DMS153 (cell line): Measurements from ENCODE around the gene MSH4.
"Not testable (repeated sequence)": the region's sequence is repeated elsewhere in the genome, so short reads cannot be mapped to it uniquely, and the experiment has no call there.

Experiments used
- DNase-seq: peaks from one replicate; lab custom pipeline; 2025; lab: John Stamatoyannopoulos, UW

MSH4 gene

DNA sequence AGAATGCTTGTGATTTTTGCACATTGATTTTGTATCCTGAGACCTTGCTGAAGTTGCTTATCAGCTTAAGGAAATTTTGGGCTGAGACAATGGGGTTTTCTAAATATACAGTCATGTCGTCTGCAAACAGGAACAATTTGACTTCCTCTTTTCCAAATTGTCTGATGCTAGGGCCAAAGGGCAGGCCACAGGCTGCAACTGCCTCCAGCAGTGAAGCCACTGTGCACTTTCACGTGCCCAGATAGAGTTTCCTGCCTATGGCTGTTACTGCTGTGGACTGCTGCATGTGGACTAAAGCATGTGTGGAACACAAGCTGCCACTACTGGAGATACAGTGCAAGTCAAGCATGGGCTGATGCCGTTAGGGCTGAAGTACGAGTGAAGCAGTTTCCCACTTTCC, 146.4 kb downstream of the MSH4 start:
- not testable (repeated sequence) for DNase-seq

DNA sequence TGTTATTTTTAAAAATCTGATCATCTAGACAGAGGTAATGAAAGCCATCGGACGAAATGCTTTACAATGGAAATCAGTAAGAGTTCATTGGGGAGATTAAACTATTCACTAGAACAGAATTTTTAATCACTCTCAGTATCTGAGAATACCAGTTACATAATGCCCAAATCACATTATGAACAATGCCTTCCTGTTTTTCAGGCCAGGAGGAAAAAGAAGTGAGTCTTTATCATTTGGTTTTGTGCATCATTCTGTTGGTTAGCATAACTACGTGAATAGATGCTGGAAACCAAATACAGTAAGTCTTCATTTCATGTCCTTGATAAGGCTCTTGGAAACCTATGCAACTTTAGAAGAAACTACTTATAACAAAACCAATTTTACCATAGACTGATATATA, 153.5 kb downstream of the MSH4 start:
- DNase-seq: no peak

DNA sequence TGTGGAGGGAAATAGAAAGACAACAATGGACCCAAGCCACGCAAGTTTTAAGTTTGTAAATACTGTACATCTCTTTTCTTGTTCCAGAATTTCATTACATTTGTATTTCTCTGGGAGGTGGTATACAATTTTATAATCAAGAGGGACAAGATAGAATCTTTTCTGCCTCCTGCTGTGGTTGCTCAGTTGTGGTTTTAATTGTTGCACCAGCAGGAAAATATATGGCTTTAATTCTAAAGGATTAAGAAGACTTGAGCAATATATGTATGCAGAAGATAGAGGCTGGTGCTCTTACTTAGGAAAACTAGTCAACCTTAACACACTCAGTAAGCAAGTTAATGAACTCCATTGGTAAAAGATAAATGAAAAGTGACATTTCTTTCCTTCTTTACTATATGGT, 155.3 kb downstream of the MSH4 start:
- no peak for DNase-seq

DNA sequence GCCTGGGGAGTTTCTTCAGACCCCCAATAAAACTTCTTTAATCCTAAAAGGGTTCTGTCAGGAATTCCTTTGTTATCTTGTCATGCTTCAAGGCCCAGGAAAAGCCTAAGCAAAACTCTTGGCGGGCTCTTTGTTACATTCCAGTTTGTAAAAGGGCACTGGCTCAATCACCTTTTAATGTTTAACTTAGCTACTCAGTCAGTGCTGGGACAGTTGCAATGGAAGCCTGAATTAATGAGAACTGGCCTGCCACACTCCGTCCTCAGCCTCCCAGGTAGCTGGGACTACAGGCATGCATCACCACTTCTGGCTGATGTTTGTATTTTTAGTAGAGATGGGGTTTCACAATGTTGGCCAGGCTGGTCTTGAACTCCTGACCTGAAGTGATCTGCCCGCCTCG, 156.8 kb downstream of the MSH4 start:
- DNase-seq: no peak

DNA sequence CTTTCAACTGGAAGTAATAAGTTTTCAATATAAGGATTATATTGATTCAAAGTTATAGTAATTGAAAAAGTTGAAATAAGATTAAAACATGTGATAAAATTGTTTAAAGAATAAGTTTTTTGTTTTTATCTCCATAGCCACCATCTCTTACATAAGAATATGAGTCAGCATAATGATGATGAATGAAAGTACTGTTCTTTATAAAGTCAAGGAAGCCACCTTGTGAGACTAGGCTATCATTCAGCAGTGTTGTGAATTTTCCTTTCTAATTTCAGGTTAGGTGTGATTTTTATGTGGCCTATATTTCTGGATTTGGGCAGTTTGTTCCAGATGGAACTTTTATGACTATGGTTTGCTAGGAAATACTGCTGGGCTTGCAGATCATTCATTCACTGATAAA, 157.9 kb downstream of the MSH4 start:
- no peak for DNase-seq
